ENCODE measurements around the gene CGN. TPM values are rescaled to one million over a fixed set of nuclear protein-coding genes. Genes with fewer than 3 reads are reported as not detected.

CGN gene
- total and polyA plus RNA-seq, 2 of the 13 experiments (the other 11 are each of a cell fraction or from before 2014, with no cell fraction given): 0.75 to 0.81 TPM

DNA sequence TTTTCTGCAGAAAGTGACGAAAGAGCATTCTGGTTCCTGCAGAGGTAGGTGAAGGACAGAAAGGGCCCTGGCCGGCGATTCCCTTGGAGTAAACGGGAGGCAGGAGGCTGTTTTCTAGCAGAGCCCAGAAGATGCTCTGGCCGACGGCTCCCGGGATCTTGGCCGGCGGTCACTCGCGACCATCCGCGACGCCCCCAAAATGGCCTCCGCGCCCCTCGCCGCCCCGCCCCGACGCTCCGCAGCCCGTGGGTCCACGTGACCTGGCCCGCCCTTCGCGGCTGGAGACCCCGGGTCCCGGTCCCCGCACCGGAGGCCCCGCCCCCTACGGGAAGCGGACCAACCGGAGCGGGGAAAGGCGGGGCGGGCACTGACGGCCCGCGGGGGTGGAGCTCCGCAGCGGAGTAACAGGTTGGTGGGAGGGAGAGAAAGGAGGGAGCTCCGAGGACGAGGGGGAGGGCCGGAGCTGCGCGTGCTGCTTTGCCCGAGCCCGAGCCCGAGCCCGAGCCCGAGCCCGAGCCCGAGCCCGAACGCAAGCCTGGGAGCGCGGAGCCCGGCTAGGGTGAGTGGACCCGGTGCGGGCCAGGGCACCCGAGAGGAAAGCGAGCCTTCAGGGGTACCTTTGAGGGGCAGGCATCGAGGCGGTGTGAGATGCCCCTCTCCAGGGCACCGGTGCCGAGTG, at the start of gene CGN (continued):
- TF ChIP-seq, protein P1, sequence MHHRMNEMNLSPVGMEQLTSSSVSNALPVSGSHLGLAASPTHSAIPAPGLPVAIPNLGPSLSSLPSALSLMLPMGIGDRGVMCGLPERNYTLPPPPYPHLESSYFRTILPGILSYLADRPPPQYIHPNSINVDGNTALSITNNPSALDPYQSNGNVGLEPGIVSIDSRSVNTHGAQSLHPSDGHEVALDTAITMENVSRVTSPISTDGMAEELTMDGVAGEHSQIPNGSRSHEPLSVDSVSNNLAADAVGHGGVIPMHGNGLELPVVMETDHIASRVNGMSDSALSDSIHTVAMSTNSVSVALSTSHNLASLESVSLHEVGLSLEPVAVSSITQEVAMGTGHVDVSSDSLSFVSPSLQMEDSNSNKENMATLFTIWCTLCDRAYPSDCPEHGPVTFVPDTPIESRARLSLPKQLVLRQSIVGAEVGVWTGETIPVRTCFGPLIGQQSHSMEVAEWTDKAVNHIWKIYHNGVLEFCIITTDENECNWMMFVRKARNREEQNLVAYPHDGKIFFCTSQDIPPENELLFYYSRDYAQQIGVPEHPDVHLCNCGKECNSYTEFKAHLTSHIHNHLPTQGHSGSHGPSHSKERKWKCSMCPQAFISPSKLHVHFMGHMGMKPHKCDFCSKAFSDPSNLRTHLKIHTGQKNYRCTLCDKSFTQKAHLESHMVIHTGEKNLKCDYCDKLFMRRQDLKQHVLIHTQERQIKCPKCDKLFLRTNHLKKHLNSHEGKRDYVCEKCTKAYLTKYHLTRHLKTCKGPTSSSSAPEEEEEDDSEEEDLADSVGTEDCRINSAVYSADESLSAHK (CRISPR knock-in tag; IDR thresholded peaks at IDR 0.05; ENCODE audit: borderline replicate concordance): no peak
- no peak for TF ChIP-seq GZF1 (CRISPR knock-in tag; IDR thresholded peaks at IDR 0.05)
- no peak for TF ChIP-seq ZNF674 (CRISPR knock-in tag; IDR thresholded peaks at IDR 0.05; ENCODE audit: low read depth)
- no peak for TF ChIP-seq ZSCAN30 (CRISPR knock-in tag; IDR thresholded peaks at IDR 0.05)
- TF ChIP-seq ZNF672 (CRISPR knock-in tag; IDR thresholded peaks at IDR 0.05): no peak
- TF ChIP-seq HOXA9 (CRISPR knock-in tag; IDR thresholded peaks at IDR 0.05; ENCODE audit: borderline replicate concordance): no peak
- TF ChIP-seq RBM39 (IDR thresholded peaks at IDR 0.05; ENCODE audit: low read depth, low read length, poor library complexity, severe bottlenecking): no peak
- TF ChIP-seq KLF13 (CRISPR knock-in tag; IDR thresholded peaks at IDR 0.05): no peak
- no peak for TF ChIP-seq ZNF441 (CRISPR knock-in tag; IDR thresholded peaks at IDR 0.05; ENCODE audit: borderline replicate concordance)
- peak; percentile 45 for TF ChIP-seq ZNF891 (CRISPR knock-in tag; IDR thresholded peaks at IDR 0.05)
- TF ChIP-seq, protein P2, sequence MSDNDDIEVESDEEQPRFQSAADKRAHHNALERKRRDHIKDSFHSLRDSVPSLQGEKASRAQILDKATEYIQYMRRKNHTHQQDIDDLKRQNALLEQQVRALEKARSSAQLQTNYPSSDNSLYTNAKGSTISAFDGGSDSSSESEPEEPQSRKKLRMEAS (IDR thresholded peaks at IDR 0.05): peak; percentile 70
- TF ChIP-seq ZSCAN29 (CRISPR knock-in tag; conservative IDR thresholded peaks at IDR 0.05): 0 out of 2 replicates have a peak, but pooled peaks have one; percentile 42
- TF ChIP-seq IKZF1 (IDR thresholded peaks at IDR 0.05): no peak
- TF ChIP-seq ZBTB7A (CRISPR knock-in tag; IDR thresholded peaks at IDR 0.05): peak; percentile 46; the same call in 1 of the 2 replicates
- TF ChIP-seq, protein P3, sequence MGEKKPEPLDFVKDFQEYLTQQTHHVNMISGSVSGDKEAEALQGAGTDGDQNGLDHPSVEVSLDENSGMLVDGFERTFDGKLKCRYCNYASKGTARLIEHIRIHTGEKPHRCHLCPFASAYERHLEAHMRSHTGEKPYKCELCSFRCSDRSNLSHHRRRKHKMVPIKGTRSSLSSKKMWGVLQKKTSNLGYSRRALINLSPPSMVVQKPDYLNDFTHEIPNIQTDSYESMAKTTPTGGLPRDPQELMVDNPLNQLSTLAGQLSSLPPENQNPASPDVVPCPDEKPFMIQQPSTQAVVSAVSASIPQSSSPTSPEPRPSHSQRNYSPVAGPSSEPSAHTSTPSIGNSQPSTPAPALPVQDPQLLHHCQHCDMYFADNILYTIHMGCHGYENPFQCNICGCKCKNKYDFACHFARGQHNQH (CRISPR knock-in tag; IDR thresholded peaks at IDR 0.05): peak; percentile 50; the same call in 1 of the 2 replicates
- TF ChIP-seq HHEX (CRISPR knock-in tag; IDR thresholded peaks at IDR 0.05): no peak
- no peak for TF ChIP-seq NFIB (CRISPR knock-in tag; IDR thresholded peaks at IDR 0.05; ENCODE audit: borderline replicate concordance)
- no peak for TF ChIP-seq ZNF180 (CRISPR knock-in tag; IDR thresholded peaks at IDR 0.05; ENCODE audit: borderline replicate concordance, low read depth)
- TF ChIP-seq PCBP2 (optimal IDR thresholded peaks at IDR 0.05; ENCODE audit: low read depth, low read length, poor library complexity, severe bottlenecking): no peak
- no peak for TF ChIP-seq ZNF660 (CRISPR knock-in tag; IDR thresholded peaks at IDR 0.05; ENCODE audit: borderline replicate concordance, low read depth)
- TF ChIP-seq ZNF780A (CRISPR knock-in tag; IDR thresholded peaks at IDR 0.05): no peak
- TF ChIP-seq, protein P4, sequence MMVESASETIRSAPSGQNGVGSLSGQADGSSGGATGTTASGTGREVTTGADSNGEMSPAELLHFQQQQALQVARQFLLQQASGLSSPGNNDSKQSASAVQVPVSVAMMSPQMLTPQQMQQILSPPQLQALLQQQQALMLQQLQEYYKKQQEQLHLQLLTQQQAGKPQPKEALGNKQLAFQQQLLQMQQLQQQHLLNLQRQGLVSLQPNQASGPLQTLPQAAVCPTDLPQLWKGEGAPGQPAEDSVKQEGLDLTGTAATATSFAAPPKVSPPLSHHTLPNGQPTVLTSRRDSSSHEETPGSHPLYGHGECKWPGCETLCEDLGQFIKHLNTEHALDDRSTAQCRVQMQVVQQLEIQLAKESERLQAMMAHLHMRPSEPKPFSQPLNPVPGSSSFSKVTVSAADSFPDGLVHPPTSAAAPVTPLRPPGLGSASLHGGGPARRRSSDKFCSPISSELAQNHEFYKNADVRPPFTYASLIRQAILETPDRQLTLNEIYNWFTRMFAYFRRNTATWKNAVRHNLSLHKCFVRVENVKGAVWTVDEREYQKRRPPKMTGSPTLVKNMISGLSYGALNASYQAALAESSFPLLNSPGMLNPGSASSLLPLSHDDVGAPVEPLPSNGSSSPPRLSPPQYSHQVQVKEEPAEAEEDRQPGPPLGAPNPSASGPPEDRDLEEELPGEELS (CRISPR knock-in tag; IDR thresholded peaks at IDR 0.05): no peak
- no peak for TF ChIP-seq ZNF234 (CRISPR knock-in tag; conservative IDR thresholded peaks at IDR 0.05)
- no peak for TF ChIP-seq NFE2L1 (CRISPR knock-in tag; IDR thresholded peaks at IDR 0.05; ENCODE audit: borderline replicate concordance)
